GM19455 (cell line): Measurements from ENCODE around the gene PDGFB.
A peak's percentile ranks its signal among the peaks of the same experiment; 100 is the strongest.

Source experiments
- ATAC-seq: cut with Tn5 transposase; IDR thresholded peaks from one replicate; pipeline ENCODE4 v1.9.1; 2021; ENCODE audit not compliant: unreplicated experiment

Gene PDGFB

DNA sequence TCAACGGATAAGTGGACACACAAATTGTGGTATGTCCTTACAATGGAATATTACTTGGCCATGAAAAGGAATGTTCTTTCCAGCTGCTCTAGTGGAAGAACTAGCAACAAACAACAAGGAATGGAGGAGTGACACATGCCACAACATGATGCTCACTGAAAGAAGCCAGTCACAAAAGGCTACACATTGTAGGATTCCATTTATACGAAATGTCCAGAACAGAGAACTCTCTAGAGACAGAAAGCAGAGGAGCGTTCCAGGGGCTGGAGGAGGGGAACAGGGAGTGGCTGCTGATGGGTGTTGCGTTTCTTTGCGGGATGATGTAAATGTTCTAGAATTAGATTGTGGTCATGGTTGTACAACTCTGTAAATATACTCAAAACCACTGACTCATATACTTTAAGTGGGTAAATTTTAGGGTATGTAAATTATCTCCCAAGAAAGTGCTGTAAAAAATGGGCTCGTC lies 32.4 kb upstream of the PDGFB start:
- ATAC-seq: no peak

DNA sequence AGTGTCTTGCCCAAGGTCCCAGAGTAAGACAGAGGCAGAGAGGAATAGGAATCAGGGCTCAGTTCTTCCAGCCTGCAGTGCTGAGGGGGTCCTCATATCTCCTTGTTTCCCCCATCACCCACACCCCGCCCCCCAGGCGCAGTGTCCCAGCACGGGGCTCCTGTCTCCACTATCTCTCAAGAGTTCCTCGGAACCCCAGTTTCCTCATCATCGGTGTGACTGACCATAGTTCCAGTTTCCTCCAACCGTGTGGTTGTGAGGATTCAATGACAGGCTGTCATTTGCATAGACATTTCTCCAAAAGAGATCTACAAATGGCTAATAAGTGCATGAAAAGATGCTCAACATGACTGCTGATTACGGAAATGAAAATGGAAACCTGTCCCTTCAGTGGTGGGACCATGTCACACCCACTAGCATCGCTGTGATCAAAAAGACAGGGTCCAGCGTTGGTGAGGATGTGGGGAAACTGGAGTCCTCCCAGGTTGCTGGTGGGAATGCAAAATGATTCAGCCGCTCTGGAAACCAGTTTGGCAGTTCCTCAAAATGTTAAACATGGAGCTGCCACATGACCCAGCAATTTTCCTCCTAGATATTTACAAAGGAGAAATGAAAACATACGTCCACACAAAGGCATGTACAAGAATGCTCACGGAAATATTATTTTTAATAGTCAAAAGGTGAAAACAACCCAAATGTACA lies 31.8 kb upstream of the PDGFB start:
- ATAC-seq: no peak

DNA sequence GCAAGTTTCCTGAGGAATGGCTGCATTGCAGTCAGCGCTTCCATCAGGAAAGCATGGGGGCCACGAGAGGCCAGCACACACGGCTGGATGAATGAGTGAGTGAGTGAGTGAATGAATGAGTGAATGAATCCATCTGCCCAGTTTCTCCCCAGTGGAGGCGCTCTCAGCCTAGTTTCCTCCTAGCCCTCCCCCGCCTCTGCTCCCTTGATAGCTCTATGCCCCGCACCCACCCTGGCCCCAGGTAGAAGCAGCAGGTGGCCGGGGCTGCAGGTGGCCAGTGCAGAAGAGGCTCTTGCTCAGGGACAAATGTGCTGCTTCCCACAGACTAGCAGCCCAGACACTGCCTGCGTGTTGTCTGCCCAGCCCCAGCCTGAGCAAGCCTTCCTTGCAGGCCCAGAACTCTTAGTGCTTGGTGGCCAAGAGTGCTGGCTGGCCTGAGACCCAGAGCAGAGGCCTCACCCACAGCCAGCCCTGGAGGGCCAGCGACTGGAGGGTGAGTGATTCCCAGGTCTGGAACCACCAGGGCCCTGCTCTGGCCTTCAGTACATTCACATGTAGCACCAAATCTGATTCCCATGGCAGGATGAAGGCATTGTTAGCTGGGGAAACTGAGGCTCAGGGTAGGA lies 31.1 kb upstream of the PDGFB start:
- ATAC-seq: no peak

DNA sequence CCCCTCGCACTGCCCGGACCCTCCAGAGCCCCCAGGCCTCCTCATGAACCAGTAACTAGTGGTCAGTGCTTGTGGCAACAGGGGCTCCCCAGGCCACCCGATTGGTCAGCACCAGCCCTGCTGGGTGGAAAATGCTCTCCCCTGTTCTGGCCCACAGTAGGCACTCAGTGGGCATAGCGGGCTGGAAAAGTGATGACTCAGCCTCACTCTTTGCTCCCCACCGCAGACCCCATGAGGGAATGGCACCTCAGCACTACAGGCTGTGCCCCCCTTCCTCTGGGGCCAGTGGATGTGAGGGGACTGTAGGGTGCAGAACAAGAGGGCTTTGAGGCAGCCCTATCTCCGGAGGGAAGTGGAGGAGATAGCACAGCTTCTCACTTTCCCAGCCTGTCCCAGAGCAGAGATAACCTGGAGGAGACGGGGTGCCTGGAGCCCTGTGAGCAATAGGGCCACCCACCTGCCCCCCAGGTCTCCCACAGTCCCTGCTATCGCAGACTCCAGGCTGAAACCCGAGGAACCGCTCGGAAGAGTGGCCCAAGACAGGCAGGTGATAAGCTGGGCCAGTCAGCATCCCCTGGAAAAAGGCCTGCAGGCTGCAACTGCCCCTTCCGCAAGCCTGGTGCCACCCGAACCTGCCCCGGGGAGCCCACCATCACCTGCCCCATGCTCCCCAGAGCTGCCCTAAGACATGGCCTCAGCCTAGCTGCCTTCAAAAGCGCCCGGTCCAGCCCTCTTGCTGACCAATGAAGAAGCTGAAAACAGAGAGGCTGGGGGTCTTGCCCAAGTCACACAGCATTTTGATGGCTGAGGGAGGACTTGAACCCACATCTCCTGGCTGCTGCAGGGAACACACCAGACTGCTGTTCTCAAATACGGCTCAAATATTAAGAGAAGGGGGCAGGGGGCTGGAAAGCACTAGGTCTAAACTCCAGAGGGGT lies 29.4 kb upstream of the PDGFB start:
- ATAC-seq: no peak

DNA sequence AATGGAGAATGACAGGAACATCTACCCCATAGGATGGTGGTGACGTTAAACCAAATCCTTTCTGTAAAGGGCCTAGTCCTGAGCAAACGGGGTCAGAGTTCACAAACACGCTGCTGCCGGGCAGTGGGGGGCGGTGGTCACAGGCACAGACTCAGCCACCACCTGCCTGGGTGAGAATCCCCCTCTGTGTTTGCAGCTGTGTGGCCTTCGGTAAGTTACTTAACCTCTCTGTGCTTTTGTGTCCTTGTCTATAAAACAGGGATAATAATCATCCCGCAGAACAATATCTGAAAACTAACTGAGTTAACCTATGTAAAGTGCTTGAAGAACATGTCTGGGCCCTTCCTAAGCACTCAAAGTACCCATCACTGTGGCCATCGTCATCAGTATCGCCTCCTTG lies 26.0 kb upstream of the PDGFB start:
- ATAC-seq: no peak

DNA sequence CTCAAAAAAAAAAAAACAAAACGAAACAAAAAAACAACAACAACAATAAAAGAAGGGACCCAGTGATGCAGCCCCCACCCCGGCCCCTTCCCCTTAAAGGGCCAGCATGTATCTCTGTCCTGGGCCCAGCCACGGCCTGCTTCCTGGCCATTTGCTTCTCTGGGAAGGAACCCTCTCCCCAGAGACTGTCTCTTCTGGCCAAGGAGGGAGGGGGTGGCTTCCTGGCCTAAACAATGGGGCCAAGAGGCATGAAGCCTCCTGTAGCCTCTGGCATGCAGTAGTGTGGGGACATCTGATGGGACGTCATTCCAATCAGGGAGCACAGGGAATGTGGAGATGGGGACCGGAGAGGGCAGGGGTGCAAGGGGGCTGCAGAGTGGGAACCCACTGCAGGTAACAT lies 25.5 kb upstream of the PDGFB start:
- ATAC-seq: no peak

DNA sequence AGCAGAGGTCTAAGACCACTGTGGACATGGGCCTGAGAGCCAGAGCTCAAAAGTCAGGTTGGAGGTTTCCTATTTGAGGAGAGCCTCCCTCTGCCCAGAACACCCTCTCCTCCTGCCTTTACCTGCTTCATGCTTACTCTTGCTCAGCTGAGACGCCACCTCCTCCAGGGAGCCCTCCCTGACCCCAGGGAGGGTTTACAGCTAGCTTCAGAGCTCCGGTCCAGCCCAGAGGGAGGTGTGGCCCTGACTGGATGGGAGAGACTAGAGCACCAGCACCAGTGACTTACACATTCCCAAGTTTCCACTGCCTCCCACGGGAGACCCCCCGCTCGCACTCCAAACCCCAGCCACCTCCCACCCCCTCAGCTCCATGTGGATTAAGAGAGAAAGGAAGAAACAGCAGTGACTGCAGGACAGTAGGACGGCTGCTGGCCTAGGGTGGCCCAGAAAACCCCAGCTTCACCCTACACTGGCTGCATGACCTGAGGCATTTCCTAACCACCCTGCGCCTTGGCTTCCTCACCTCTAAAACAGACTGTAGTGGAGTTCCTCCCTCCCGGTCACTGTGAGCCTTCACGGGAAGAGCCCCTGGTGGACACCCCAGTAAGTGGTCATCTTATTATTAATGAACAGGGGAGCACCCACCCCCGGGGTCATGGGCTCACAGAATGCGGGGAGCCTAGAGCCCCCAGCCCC lies 24.5 kb upstream of the PDGFB start:
- ATAC-seq: no peak

DNA sequence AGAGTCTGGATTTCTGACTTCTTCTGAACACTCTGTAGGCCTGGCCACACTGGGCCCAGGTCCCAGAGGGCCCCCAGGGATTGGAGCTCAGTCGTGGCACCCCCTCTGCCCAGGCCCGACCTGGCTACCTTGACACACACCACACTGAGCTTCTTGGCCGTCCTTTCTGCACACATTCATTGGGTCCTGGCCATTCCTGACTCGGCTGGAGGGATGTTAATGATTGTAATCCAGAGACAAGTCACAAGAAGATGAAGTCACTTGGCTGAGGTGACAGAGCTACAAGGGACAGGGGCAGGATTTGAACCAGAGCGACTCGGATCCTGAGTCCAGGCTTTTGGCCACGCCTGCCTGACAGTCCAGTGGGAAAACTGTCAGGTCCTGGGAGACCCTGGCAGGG lies 23.9 kb upstream of the PDGFB start:
- ATAC-seq: no peak

DNA sequence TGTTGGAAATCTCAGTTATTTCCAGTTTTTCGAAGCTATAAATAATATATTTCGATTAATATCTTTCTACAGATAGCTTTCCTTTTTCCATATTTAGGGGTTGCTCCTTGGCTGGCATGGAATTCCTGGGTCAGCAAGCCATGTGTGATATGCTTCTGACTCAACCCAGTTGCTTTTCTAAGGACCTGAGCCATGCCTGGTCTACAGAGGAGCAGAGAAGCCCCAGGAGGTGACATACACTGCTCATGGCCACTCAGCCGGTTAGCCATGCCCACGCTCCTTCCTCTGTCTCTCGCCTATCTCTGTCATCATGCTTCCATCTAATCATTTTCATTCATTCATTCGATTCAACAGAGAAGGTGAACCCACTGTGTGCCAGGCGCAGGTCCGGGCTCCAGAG lies 23.2 kb upstream of the PDGFB start:
- no peak for ATAC-seq

DNA sequence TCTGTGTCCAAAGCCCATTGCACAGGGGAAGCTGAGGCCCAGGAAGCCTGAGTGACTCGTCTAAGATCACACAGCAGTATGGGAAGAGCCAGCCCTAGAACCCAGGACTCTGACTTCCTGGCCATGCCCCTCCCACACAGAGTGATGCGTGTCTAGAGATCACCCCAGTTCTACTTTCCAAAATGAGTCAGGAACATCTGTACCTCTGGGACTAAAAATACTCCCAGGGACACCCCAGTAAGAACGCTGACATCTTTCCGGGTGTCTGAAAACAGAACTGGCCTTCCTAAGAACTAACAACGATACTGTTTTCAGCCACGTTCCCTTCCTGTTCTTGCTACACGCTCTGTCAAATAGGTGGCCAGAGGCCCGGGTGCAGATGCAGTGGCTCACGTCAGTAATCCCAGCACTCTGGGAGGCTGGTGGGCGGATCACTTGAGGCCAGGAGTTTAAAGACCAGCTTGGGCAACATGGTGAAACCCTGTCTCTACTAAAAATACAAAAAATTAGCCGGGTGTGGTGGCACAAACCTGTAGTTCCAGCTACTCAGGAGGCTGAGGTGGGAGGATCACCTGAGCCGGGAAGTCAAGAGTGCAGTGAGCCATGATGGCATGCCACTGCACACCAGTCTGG lies 21.7 kb upstream of the PDGFB start:
- ATAC-seq: peak; percentile 74

DNA sequence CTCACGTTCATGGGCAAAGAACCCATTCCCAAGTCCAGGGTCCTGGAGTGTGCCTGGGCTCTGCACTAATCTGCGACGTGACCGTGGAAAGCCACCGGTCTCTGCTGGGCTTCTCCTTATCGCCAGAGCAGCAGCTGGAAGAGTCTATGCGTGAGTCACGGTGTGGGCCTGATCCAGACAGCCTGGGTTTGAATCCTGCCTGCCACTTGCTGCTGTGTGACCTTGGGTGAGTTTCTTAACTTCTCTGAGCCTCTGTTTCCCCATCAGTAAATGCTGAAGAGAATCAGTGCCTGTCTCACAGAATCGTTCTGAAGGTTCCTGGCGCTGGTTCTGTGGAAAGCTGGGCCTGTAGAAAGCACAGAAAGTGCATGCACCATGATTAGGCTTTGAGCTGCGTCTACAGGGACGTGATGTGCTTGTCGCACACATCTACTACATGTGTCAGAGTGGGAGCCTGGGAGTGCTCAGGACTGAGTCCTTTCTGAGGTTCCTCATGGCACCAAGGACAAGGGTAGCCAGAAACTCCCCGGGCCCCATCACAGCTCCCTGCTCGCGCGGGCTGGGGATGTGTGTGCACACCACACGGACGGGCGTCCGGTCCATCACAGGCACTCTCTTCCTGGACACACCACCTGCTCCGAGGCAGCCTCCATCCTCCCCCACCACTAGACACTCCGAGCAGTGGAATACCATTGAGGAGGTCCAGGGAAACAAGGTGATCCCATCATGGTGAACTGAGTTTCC lies 20.5 kb upstream of the PDGFB start:
- no peak for ATAC-seq

DNA sequence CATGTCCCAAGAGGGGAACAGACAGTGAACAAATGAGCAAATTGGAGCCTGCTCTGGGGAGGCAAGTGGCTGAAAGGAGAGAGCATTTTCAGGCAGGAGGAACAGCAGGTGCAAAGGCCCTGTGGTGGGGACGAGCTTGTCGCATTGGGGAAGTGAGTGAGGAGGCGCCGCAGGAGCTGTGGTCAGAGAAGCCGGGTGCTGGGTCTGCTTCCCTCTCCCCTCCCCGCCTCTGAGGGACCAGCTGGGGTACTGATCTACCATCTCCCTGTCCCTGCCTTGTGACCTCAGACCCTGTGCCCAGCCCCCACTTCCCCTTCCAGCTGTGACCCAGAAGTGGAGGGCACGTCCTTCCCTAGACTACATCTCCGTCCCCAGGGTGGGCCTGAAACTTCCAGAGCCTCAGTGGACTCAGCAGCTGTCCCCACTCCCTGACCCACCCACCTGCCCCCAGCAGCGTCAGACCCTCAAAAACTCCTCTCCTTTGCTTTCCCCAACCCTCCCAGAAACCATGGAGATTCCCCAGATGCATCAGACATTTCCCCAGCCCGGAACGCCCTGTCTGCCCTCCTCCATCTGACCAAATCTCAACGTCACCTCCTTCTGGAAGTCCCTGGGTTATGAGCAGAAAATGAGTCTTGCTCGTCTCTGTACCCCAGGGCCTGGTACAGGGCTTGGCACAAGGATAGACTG lies 19.7 kb upstream of the PDGFB start:
- ATAC-seq: no peak

DNA sequence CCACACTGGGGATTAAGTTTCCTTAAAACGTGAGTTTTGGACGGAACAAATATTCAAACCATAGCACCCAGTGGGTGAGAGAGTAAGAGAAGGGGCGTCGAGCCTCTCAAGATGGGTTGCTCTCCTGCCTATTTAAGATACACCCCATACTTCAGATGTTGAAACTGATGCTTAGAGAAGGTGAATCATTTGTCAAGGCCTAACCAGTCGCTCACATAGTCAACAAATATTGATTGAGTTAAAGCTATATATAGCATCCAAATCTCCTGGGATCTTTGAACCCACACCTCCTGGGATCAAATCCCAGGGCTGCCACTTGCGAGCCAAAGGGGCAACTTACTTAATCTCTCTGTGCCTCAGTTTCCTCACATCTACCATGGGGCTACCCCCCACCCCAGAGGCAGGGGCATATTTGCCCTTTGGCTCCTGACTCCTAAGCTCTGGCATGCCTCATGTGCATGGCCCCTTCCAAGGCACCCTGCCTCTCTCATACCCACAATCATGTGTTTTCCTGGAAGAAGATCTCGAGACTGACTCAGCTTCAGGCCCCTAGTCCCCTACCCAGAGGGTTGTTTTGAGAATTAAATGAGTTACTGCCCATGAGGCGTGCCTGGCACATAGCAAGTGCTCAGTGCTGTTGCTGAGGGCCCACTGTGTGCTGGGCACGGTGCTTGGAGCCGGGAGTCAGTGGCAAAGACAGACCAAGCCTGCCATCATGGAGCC lies 19.0 kb upstream of the PDGFB start:
- ATAC-seq: no peak

DNA sequence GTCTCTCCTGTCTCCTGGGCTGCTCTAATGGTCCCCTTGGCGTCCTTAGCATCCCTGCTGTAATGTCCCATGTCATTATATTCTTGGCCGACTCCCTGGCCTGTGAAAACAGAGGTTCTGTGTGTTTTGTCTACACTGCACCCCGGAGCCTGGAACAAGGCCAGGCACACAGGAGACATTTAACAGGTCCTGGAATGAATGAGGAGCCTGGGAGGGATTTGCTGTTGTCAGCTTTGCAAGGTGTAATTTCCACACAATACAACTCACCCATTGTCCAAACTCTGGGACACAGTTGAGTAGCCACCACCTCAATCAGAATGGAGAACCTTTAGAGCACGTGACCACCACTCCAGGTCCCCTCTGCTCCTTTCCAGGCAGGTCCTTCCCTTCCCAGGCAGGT lies 14.9 kb upstream of the PDGFB start:
- no peak for ATAC-seq

DNA sequence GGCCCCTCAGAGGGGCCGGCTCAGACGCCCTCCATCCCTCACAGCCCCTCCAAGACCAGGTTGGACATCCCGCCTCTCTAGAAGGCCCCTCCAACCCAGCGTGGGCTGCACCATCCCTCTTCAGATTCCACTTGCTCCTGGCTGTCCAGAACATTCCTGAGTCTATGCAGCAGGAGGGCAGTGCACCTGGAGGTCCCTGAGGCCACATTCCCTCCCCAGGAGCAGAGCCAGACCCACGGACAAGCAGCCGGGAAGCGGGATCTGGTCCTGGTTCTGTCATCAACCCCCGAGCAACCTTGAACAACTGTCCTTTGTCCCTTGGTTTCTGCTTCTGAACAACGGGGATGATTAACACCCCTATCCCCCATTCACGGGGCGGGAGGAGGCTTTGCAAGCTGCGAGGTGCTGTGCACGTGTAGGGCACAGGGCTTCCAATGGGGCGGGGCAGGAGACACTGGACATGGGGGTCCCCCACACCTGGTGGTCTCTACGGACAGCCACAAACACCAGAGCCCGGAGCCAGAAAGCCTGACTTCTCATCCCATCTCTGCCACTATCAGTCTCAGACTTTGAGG lies 13.2 kb upstream of the PDGFB start:
- ATAC-seq: no peak

DNA sequence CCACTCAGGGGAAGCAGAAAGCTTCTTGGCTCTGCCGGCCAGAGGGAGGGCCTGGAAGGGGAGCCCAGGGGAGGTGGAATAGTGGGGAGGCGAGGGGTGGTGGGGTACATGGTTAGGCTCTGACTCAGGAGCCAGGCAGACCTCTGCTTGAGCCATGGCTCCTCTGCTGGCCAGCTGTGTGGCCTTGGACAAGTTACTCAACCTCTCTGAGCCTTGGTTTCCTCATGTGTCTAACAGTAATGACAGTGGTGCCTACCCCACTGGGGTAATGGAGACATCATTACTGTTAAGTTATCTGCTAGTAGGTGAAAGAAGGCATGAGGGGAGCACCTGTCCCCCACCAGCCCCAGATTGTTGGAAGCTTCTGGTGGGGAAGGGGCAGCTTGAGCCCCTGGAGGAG lies 12.2 kb upstream of the PDGFB start:
- ATAC-seq: no peak

DNA sequence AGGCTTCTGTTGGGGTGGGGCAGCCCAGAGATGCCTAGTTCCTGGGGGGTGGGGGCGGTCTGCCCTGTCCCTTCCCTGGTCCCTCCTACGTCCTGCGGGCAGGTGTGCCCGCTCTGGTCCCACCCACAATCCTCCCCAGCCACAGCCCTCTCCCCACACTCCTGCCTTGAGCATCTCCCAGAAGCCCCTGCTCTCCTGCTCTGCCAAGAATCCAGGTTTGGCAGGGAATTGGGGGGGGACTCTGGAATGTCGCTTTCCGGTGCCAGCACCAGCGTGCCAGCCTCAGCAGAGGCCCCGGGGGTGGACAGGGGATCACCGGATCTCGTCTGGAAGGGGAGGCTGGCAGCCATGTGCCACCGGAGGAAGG lies 11.4 kb upstream of the PDGFB start:
- no peak for ATAC-seq

DNA sequence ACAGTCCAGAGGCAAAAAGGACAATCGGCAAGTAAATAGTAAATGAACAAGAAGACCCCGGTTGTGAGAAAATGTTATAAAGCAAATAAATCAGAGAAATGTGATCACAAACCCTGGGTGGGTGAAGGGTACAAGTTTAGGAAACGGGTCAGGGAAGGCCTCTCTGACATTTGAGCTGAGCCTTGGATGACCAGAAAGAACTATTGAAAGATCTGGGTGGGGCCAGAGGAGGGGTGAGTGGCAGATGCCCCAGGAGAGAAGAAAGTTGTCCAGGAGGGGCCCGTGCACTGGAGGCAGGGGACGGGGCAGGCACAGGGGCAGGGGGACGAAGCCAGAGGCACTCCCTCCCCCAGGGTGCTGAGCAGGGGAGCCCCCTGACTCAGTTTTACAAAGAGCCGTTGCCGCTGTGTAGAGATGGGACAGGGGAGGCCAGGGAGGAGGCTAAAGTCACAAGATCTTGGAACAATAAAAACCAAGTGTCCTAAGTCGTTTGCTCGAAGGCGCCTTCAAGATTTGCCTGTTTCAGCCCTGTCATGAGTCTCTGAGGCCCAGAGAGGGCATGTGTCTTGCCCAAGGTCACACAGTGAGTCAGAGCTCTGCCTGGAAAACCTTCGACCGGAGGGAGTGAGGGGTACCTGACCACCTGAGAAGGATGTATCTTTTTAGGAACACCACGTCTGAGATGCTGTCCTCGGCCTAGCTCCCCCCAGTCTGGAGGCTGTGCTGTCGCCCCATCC lies 10.8 kb upstream of the PDGFB start:
- no peak for ATAC-seq
